Stomach smooth muscle (tissue), 2 donors: ENCODE measurements around the gene DOCK10.

Experiments used
- H3K27ac ChIP-seq: one replicate; pipeline ENCODE4 v1.7.0; 2013; ENCODE audit warnings: mild to moderate bottlenecking, low read length, inconsistent platforms
- H3K27me3 ChIP-seq, 2 donors: one replicate each; pipeline ENCODE4 v1.7.0; 2013; ENCODE audit warnings: low read length in 2 of 2; ENCODE audit not compliant: insufficient read depth in 2 of 2, control insufficient read depth in 1 of 2
- H3K36me3 ChIP-seq, 2 donors: one replicate each; pipeline ENCODE4 v1.7.0; 2013; ENCODE audit warnings: low read length in 2 of 2; ENCODE audit not compliant: control insufficient read depth in 2 of 2, insufficient read depth in 2 of 2
- H3K4me1 ChIP-seq: one replicate; pipeline ENCODE4 v1.7.0; 2013; ENCODE audit warnings: low read length; ENCODE audit not compliant: control insufficient read depth, insufficient read depth
- H3K4me3 ChIP-seq, 2 donors: one replicate each; pipeline ENCODE4 v1.7.0; 2013; ENCODE audit warnings: low read length in 2 of 2
- H3K9ac ChIP-seq, 2 donors: one replicate each; pipeline ENCODE4 v1.7.0; 2013; ENCODE audit warnings: low read length in 2 of 2, mild to moderate bottlenecking in 1 of 2
- H3K9me3 ChIP-seq, 2 donors: one replicate each; pipeline ENCODE4 v1.7.0; 2013; ENCODE audit warnings: low read length in 2 of 2; ENCODE audit not compliant: control insufficient read depth in 2 of 2
- donor health status: healthy.
- donor health status: Pancreatic carcinoma.

DOCK10 gene

GRCh38 chr2:224982910-224983711, 59.2 kb downstream of the DOCK10 start:
- Histone ChIP-seq H3K27ac (no peak overlapping the region), H3K4me3 (peak overlapping the region; percentile 59 to 66), H3K36me3 (no peaks in the 10 kb centered on the region), H3K9me3 (no peaks in the 10 kb centered on the region), H3K9ac (no peak overlapping the region), H3K27me3 (no peaks in the 10 kb centered on the region), H3K4me1 (no peaks in the 10 kb centered on the region)

DNA sequence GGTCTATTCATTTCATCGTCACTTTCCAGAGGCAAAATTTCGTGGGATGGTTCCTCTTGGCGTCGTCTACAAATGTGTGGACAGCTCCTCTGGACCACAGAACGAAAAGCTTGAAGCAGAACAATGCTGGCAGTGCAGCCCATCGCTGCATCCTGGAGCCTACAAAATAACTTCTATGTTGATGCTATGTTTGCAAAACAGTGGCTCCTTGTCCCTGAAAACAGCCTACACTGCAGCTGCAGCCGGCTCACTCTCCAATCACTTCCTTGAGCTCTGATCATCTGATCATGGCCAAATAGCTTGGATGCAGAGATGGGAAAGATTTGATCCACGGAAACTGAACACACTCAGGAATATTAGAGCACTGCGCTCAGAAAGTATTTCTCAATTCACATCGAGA, 60.0 kb downstream of the DOCK10 start:
- Histone ChIP-seq H3K36me3 (no peaks in the 10 kb centered on the region), H3K27me3 (no peaks in the 10 kb centered on the region), H3K4me1 (no peaks in the 10 kb centered on the region), H3K27ac (no peak overlapping the region), H3K9me3 (no peaks in the 10 kb centered on the region), H3K4me3 (no peak overlapping the region), H3K9ac (no peak overlapping the region)

GRCh38 chr2:224976629-224977525, 65.4 kb downstream of the DOCK10 start:
- no peaks in the 10 kb centered on the region for H3K4me1 ChIP-seq
- H3K27ac ChIP-seq, result no peak overlapping the region

DNA sequence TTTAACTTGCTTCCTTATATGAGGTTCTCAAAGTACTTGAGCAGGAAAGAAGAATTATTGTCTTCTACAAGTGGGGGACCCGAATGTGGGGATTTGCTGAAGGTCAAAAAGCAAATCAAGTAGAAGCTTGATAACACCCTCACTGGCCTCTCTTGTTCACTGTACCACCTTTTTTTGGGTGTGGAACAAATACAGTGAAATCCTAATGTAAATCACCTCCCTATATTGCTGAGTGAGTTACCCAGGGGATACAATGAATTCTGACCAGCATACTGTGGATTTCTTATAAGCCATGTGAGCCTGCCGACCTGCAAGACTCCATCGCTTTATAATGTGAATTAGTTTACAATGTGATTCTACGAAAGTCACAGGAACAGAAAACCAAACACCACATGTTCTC, 66.5 kb downstream of the DOCK10 start:
- H3K27ac ChIP-seq, result no peak overlapping the region
- H3K9ac ChIP-seq, result no peak overlapping the region
- H3K4me1 ChIP-seq, result no peaks in the 10 kb centered on the region
- H3K27me3 ChIP-seq, result no peaks in the 10 kb centered on the region
- no peak overlapping the region for H3K4me3 ChIP-seq
- no peaks in the 10 kb centered on the region for H3K9me3 ChIP-seq
- no peaks in the 10 kb centered on the region for H3K36me3 ChIP-seq

More at GRCh38 chr2:224976629-224977525, 65.4 kb downstream of the DOCK10 start:
- H3K9me3 ChIP-seq, result no peaks in the 10 kb centered on the region
- H3K9ac ChIP-seq, result no peak overlapping the region
- no peaks in the 10 kb centered on the region for H3K36me3 ChIP-seq
- H3K4me3 ChIP-seq, result no peak overlapping the region
- H3K27me3 ChIP-seq, result no peaks in the 10 kb centered on the region

DNA sequence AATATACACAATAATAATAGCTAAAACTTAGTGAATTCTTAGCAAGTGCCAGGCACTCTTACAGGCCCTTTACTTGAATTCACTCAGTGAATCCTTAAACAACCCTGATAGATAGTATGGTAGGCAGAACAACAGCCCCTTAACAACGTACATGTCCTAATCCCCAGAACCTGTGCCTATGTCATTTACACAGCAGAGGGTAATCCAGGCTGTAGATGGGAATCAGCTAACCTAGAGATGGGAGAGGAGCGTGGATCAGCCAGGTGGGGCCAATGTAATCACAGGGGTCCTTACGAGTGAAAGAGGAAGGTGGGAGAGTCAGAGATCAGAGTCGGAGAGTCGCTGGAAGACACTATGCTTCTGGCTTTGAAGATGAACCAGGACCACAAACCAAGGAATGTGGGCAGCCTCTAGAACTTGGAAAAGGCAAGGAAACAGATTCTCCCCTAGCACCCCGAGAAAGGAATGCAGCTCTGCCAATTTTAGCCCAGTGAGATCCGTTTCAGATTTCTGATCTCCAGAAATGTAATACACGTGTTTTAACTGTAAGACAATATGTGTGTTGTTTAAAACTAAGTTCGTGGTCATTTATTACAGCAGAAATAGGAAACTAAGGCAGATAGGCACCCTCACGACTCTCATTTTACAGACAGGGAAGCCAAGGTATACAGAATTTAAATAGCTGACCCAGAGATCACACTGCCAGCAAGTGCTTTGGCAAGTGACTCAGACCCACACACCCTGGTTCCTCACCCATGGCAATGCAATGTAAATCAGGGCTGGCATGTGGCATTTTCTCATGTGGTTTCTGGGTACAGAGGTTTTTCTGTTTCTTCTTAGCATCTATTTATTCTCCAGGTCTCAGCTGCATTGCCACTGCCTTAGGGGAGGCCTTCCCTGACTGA, 68.9 kb downstream of the DOCK10 start:
- no peaks in the 10 kb centered on the region for H3K36me3 ChIP-seq
- H3K9me3 ChIP-seq, result no peaks in the 10 kb centered on the region
- H3K9ac ChIP-seq, result no peak overlapping the region
- H3K27ac ChIP-seq, result no peak overlapping the region
- no peaks in the 10 kb centered on the region for H3K4me1 ChIP-seq
- no peak overlapping the region for H3K4me3 ChIP-seq
- H3K27me3 ChIP-seq, result no peaks in the 10 kb centered on the region

DNA sequence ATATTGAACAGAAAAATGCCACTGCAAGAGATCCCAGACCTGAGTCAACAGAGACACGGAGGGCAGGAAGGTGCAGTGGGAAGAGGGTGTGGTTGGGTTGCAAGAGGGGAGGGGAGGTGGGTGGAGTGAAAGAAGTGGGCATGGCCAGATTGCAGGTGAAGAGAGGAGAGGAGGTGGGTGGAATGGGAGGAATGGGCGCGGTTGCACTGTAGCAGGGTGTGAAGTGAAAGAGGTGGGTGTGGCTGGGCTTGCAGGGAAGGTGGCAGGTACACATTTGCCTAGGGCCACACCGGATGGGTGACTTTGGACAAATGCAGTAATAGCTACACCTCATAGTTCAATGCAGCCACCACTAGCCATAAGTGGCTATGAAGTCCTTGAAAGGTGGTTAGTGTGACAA, 71.1 kb downstream of the DOCK10 start:
- Histone ChIP-seq H3K4me1 (no peaks in the 10 kb centered on the region), H3K36me3 (no peaks in the 10 kb centered on the region), H3K4me3 (no peak overlapping the region), H3K27me3 (no peaks in the 10 kb centered on the region), H3K9me3 (no peaks in the 10 kb centered on the region), H3K27ac (no peak overlapping the region), H3K9ac (no peak overlapping the region)

DNA sequence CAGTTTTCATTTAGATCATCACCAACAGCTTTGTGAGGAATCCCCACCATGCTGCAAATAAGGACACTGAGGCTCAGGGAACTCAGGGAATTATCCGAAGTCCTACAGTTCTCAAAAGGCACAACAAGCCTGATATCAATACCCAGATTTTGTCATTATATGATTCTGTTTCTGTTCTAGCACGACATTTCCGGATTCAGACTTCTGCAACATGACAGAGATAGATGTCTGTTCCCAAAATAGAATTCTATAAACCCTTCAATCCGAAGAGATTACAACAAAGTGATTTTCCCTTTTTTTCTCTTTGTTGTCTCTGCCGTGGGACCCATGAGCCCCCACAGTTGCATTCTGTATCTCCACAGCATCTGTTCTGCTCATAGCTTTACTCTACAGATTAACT, 72.0 kb downstream of the DOCK10 start:
- H3K4me3 ChIP-seq, result no peak overlapping the region

DNA sequence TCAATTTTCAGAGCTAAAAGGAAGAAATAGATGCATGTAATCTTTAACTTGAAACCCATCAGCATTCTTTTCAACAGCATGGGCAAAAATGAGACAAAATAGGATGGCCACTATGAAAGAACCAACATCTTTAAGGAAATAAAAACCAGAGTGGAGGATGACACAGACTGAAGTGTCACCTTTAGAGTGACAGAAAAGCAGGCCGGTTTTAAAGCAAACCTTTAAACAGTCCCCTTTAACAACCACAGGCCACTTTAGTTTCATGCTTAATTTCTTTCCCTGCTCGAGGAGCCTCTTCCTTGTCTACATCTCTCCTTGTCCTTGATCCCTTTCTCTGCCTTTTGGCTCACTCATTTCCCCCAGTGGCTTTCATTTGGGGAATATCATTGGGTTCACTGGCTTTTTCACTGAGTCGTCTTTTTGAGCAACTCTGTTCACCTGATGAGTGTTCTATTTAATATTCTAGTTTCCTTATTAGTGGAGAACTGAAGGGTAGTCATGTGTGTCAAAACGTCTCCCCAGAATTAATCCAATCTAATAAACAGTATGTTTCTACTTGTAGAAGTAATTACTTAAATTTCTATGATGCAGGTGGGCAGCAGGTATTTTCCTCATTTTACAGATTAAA, 72.5 kb downstream of the DOCK10 start:
- Histone ChIP-seq H3K9me3 (no peaks in the 10 kb centered on the region), H3K9ac (no peak overlapping the region), H3K4me3 (no peak overlapping the region), H3K27ac (no peak overlapping the region), H3K27me3 (no peaks in the 10 kb centered on the region), H3K4me1 (no peaks in the 10 kb centered on the region), H3K36me3 (no peaks in the 10 kb centered on the region)

More for the DNA sequence above, 72.0 kb downstream of the DOCK10 start:
- H3K27me3 ChIP-seq, result no peaks in the 10 kb centered on the region
- no peaks in the 10 kb centered on the region for H3K9me3 ChIP-seq
- no peak overlapping the region for H3K27ac ChIP-seq
- no peaks in the 10 kb centered on the region for H3K36me3 ChIP-seq
- H3K9ac ChIP-seq, result no peak overlapping the region
- no peaks in the 10 kb centered on the region for H3K4me1 ChIP-seq

DNA sequence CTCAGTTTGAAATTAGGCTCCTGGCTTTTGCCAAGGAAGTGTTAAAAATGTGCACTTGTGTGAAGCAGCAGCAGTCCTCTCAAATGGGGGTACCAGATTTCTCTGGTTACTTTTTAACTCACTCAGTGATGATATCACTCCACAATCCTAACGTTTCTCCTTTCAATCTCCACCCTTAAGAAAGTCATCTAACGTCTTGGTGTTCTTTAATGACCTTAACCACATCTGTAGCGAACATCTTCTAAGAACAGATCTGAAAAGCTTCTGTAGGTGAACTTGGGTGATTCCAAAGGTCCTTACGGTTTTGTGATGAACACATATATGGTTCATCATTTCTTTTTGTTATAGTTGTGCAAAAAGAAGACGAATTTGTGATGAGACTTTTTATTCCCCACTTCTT, 73.2 kb downstream of the DOCK10 start:
- no peaks in the 10 kb centered on the region for H3K27me3 ChIP-seq

DNA sequence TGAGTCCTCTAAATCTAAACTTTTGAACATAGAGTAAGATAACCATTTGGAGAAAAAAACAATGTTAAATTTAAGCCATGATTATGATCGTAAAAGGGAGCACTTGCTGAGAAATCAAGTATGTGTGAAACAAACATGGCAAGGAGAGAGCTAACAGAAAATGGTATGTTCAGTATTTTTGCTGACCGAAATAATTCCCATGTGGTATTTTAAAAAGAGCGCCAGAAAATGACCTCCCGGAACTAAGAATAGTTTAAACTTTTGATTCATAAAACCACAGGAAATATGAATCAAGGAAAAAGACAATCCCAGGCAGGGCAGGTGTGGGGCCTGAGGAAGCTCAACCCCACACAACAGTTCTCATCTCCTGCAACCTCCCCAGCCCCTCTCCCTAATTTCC, 74.2 kb downstream of the DOCK10 start:
- Histone ChIP-seq H3K36me3 (no peaks in the 10 kb centered on the region), H3K27ac (no peak overlapping the region), H3K4me3 (no peak overlapping the region), H3K4me1 (no peaks in the 10 kb centered on the region), H3K27me3 (no peaks in the 10 kb centered on the region), H3K9me3 (no peaks in the 10 kb centered on the region), H3K9ac (no peak overlapping the region)

More for the DNA sequence above, 73.2 kb downstream of the DOCK10 start:
- no peaks in the 10 kb centered on the region for H3K9me3 ChIP-seq
- H3K36me3 ChIP-seq, result no peaks in the 10 kb centered on the region
- no peak overlapping the region for H3K27ac ChIP-seq
- no peaks in the 10 kb centered on the region for H3K4me1 ChIP-seq
- H3K4me3 ChIP-seq, result no peak overlapping the region
- no peak overlapping the region for H3K9ac ChIP-seq
